IPS-NIHi7 (cell line): Measurements from ENCODE around the gene C1orf56.

Experiments used
- DNase-seq: peaks from one replicate; pipeline ENCODE4 v3.0.0; 2012; ENCODE audit warnings: mixed read lengths; ENCODE audit errors: extremely low spot score

The C1orf56 gene

DNA sequence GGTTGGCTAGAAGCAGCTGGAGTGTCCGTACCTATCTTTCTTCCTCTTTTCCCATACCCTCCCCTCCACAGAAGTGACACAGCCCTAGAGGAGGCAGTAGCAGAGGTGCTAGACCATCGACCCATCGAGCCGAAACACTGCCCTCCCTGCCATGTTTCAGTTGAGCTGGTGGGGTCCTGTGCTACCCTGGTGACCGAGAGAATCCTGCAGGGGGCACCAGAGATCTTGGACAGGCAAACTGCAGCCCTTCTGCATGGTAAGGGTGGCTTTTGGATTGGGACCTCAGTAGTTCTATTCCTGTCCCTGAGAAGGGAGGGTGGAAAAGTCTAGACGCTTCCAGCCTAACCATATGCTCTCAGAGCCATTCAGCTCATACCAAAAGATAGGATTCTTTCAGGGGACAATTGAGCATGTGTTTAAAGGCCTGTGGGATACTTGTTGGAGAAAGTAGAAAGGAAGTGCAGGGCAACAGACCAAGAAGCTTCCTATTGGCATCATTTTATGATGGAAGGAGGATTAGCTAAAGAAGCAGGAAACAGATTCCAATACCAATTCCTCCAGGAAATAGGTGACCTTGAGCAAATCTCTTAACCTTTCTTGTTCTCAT is 22.9 kb upstream of the C1orf56 start:
- peak; percentile 95 for DNase-seq

DNA sequence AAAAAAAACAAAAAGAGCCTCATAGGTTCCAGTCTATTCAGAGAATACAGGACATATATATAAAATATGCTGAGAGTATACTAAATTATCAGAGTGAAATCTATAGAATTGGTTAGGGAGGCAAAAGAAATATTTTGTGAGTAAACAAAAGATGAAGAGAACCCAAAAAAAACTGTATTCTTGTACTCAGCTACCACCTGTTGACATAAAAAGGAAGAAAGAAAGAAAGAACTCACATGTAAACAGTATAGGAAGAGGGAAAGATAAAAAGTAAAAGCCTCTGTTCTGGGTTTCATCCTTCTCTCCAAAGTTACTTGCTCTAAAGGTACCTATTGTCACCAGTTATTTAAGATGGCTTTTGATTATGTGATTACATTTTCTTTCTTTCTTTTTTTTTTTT is 21.1 kb upstream of the C1orf56 start:
- DNase-seq: no peak

DNA sequence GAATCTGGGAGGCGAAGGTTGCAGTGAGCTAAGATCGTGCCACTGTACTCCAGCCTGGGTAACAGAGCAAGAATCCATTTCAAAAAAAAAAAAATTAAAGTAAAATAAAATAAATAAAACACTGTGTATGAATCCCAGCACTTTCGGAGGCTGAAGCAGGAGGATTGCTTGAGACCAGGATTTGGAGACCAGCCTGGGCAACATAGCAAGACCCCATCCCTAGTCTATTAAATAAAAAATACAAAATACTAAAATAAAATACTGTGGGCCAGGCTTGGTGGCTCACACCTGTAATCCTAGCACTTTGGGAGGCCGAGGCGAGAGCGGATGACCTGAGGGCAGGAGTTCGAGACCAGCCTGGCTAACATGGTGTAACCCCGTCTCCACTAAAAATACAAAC is 15.4 kb upstream of the C1orf56 start:
- DNase-seq: no peak

DNA sequence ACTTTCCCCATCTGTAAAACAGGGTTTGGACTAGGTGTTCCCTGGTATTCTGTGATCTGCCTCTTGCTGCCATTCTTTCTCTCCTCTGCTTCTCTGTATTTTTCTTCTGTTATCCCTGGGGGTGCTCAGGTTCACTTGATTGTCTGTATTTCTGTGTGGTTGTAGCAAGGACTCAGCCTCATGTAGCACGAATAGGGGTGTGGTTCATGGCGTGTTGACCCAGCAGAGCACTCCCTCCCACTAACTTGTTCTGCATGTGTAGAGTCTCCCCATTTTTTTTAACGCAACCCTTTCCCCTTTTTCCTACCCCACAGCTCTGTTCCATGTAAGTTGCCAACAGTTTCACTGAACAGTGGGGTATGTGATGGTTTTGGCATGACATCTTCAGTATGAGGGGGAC is 12.4 kb upstream of the C1orf56 start:
- DNase-seq: no peak

DNA sequence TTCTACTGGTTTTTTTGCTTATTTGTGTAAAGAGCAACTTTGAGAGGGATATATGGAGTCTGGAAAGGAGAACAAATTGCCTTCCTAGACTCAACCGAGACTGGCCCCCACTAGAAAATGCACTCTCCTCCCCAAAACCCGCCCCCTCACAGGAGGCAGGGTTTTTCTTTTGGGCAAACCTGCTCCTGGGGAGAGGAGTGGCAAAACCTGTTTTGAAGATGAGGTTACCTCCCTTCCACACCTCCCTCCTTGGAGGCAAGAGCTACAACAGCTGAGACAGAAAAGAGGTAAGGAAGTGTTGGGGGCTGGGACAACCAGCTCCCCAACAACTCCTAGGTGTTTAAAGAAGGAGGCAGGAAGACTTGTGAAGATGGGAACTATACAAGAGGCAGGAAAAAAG is 11.2 kb upstream of the C1orf56 start, which contains the start of gene BNIPL:
TSS of gene BNIPL (plus strand) at position 231 of the 400 bp plus-strand sequence. CDS start at position 371, 140 bp downstream.
- peak; percentile 38 for DNase-seq

DNA sequence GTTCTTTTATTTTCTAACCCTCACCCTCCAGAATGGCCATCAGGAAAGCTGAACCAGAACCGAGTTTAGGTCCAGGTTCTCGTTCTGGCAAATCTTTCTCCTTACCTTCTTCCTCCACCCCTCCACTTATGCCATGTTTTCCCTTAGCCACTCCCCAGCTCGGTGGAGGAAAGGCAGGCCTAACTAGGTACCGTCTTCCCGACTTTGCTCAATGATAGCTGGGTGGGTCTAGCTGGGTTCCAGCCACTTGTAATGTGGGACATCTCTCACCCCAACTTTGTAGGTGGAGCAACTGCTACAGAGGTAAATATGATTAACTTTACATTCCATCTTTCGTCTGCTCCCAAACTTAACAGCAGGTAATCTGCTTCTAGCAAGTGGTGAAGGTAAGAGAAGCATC is 10.5 kb upstream of the C1orf56 start:
- no peak for DNase-seq

DNA sequence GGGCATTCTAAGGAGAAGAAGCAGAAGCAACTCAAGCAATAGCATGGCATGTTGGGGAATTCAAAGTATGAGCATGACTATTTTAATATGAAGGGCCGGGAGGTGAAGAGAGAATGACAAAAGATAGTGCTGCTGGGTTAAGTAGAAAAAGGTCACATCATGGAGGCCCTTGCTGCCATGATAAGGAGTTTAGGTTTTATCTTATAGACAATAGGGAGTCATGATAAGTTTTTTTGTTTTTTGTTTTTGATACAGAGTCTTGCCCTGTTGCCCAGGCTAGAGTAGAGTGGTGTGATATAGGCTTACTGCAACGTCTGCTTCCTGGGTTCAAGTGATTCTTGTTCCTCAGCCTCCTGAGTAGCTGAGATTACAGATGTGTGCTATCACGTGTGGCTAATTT is 8.0 kb upstream of the C1orf56 start:
- DNase-seq: no peak

DNA sequence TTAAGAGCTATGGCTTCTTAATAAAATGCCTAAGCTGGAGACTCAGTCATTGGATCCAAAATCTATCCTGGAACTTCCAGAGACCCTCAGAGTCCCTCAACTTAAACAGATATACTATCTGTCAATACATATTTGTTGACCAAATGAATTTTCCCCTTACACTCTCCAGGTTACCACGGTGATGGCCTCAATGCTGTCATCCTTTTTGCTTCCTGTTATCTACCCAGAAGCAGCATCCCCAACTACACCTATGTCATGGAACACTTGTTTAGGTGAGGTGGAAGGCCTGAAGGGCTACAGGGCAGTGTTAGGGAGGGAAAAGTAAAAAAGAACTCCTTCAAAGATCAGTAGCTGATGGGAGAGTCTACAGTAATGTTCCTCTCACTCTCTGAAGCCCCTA is 4.4 kb upstream of the C1orf56 start:
- DNase-seq: no peak

DNA sequence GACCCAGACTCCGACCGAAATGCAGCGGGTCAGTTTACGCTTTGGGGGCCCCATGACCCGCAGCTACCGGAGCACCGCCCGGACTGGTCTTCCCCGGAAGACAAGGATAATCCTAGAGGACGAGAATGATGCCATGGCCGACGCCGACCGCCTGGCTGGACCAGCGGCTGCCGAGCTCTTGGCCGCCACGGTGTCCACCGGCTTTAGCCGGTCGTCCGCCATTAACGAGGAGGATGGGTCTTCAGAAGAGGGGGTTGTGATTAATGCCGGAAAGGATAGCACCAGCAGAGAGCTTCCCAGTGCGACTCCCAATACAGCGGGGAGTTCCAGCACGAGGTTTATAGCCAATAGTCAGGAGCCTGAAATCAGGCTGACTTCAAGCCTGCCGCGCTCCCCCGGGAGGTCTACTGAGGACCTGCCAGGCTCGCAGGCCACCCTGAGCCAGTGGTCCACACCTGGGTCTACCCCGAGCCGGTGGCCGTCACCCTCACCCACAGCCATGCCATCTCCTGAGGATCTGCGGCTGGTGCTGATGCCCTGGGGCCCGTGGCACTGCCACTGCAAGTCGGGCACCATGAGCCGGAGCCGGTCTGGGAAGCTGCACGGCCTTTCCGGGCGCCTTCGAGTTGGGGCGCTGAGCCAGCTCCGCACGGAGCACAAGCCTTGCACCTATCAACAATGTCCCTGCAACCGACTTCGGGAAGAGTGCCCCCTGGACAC is 534 bp downstream of the C1orf56 start:
- peak; percentile 34 for DNase-seq

DNA sequence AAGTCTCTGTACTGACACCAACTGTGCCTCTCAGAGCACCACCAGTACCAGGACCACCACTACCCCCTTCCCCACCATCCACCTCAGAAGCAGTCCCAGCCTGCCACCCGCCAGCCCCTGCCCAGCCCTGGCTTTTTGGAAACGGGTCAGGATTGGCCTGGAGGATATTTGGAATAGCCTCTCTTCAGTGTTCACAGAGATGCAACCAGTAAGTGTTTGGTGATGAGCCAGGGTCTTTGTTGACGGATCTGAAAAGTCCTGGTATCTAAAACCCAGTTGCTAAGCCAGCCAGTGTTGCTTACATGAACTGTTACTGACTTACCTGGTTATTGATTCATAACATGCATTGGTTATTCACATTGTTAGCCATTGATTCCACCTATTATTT is 1.1 kb downstream of the C1orf56 start:
- peak; percentile 85 for DNase-seq

DNA sequence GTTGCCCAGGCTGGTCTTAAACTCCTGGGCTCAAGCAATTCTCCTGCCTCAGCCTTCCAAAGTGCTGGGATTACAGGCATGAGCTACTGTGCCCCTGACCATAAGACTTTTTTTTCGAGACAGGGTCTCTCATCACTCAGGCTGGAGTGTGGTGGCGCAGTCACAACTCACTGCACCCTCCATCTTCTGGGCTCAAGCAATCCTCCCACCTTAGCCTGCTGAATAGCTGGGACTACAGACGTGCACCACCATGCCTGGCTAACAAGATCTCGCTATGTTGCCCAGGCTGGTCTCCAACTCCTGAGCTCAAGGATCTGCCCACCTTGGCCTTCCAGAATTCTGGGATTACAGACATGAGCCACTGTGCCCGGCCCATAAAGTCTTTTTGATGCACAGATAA is 1.9 kb downstream of the C1orf56 start:
- DNase-seq: no peak

DNA sequence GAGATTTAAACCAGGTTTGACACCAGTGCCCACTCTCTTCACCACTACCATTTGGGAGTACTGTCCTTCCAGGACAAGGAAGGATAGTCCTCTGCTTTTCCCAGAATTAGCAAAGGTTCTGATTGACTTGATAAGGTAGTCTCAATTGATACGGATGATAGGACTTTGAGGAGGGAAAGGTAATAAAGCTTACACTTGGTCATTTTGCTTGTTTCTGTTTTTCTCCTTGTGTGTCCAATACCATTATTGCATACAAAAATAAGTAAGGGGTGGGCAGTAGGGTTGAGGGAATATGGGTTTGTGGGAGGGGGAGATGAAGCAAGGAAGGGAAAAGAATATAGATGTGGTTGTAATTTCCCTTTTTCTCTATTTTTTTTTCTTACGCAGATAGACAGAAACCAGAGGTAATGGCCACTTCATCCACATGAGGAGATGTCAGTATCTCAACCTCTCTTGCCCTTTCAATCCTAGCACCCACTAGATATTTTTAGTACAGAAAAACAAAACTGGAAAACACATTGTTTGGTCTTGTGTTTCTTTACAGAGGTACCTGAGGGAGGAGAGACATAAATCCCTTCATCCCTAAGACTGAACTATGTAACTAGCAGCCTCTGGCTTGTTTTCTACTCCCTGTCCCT is 2.6 kb downstream of the C1orf56 start:
- DNase-seq: no peak

DNA sequence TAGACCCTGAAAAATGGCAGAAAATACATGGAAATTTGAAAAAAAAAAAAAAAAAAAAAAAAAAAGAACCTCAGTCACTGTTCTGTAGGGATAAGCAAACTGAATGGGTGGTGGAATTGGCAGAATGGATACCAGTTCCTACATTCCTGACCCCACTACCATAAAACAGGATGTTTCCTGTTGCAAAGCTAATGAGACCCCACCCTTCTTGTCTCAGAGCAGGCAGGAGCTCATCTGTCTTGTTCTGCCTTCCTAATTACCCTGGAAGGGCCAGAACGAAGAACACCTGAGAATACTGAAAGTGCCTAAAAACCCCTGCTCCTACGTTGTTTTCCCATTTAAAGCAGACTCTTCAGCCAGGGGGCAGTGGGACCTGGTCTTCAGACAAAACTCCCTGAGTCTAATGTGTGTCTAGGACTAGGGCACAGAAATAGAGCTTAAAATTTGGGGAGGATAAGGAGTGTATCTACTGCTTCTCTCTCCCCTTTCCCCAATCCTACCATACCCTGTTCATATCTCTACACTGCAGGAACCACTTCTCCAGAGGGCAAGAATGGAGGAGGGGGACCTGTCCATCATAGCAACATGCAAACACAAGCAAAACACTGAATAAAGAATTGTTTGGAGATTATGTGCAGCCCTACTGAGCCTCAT is 3.9 kb downstream of the C1orf56 start:
- no peak for DNase-seq

DNA sequence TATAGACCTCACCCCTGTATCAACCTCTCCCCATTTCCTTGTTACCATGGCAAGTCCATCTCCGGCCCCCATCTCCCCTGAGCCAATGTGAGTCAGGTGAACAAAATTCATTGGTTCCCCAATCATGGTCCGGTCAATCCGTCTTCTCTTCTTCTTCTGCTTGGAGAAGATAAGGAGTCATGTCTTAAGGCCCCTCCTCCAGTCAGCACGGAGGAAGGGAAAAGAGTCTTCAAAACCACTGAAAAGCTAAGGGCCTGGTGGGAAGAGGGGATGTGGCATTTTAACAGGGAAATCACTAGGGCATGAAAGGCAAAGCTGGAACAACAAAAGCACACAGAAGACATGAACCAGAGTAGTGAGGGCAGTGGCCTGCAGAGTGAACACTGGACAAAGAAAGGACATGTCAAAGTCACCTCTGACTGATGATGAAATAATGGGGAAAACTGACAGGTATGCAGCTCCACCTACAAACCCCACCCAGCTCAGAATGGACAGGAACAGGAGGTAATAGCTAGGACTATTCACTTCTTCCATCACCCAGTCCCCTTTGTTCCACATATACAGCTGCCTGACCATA is 7.5 kb downstream of the C1orf56 start:
- no peak for DNase-seq

DNA sequence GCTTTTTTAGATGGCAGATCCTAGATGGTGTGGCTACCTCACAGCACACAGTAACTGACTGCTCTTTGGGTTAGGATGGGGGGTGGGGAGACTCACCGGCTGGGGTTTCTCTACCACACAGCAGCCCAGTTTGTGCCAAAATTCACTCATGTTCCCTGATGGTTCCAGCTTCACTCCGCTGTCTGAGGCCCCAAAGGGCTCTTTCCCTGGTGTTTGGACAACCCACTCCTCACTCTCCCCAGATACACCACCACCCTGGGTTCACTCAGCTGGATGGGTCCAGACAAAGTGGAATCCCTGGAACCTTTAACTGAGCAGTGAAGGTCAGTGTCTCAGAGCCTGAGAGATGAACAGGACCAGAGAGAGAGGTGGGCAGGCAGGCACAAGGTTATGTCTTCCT is 8.0 kb downstream of the C1orf56 start:
- DNase-seq: no peak

DNA sequence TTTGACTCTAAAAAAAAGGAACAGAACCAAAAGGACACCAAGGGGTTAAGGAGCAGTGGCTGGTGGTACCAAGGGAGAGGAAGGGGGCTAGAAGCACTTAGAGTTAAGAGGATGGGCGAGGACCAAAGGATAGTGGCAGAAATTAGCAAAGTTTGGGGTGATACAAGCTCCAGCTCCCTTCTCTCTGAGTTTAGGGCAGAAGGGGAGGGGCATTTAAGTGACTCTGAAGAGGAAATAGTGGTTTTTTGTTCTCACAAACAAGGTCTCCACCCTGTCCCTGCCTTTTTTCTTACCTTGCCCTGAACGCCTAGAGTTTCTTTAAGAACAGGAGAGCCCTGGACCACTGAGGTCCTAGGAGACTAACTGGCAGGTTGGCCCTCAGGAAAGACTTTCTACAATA is 8.6 kb downstream of the C1orf56 start:
- no peak for DNase-seq

DNA sequence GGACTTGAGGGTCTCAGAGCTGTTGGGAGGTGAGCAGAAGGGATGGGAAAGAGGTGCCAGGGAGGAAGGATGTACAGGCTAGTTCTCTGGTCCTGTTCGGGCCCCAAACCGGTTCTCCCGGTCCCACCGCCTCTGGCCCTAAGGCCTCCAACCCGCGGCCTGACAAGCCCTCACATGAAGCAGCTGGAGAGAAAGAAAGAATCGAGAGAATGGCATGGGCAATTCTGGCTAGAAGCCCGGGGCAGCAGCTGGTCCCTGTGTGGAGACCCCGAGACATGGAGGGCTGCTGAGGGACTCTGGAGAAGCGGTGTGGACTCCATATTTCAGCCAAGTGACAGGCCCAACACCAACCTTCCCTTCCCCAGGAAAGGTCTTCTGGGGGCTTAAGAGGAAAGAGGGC is 11.1 kb downstream of the C1orf56 start:
- DNase-seq: peak; percentile 47

DNA sequence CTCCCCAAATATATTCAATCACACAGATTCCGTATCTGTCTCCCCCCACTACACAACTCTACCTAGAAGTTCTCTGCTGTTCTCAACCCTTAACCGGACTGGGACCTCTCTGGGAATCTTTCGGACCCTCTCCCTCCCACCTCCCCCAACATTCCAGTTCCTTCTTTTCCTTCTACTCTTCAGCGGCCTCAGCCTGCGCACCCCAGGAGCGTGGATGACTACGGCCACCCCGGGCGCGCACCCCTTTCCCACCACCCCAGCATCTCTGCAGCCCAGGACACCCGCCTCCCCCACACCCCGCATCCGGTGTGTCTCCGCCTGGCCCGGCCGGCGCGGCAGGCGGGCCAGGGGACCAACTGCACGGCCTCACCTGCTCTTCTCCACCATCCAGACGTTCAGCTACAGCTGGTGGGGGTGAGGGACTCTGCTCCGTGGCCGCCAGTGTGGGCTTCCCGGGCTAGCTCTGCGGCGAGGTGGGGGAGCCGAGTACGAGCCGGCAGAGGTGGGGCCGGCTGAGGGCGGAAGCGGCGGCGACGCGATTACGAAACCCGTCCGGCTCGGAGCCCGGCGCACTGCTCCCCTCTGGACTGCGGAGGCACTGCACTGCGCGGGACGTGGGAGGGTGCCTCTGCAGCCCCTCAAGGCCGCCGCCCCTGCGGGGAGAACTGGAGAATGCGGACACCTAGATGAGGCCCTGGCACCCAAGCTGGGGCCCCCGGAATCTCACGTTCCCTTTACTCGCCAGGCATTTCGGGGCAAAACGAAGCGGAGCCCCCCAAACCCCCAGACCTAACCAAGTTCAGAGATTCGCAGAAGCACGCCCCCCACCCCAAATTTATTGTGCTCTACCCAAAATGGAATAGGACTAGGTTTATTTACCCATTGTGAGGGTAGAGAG is 11.8 kb downstream of the C1orf56 start, which contains the start of gene CDC42SE1:
TSS of gene CDC42SE1 (minus strand) at position 514 of the 898 bp plus-strand sequence. CDS start 3,892 bp downstream, outside the sequence.
- peak; percentile 90 for DNase-seq

DNA sequence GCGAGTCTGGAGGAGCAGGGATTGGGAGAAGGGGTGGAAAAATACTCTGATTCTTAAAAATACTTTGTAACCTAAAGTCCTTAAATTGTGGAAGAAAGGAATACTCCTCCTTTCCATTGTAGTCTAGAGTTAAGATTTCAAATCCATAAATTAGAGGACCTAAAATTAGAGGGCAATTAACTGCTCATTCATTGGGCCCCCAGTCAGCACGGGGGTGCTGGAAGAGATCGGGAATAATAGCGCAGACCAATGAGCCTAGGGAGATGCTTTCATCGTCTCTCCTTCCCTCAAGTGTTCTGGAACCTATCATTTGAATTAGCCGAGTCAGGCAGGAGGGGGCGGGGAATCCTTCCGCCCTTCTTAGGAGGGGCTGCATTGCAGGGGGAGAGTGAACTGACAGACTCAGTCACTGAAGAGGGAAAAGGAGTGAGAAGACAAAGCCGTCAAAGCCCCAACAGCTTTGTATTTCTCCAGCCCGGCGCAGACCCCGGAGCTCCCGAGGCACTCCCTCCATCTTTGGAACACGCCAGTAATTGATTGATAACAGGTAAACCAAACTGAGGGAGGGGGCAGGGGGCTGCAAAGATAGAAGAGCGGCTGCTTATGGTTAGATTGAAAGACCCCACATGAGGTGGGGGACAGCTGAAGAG is 12.6 kb downstream of the C1orf56 start, which contains the start of gene MLLT11:
TSS of gene MLLT11 (plus strand) at position 391 of the 650 bp plus-strand sequence. CDS start 6,828 bp downstream, outside the sequence.
- peak; percentile 88 for DNase-seq

DNA sequence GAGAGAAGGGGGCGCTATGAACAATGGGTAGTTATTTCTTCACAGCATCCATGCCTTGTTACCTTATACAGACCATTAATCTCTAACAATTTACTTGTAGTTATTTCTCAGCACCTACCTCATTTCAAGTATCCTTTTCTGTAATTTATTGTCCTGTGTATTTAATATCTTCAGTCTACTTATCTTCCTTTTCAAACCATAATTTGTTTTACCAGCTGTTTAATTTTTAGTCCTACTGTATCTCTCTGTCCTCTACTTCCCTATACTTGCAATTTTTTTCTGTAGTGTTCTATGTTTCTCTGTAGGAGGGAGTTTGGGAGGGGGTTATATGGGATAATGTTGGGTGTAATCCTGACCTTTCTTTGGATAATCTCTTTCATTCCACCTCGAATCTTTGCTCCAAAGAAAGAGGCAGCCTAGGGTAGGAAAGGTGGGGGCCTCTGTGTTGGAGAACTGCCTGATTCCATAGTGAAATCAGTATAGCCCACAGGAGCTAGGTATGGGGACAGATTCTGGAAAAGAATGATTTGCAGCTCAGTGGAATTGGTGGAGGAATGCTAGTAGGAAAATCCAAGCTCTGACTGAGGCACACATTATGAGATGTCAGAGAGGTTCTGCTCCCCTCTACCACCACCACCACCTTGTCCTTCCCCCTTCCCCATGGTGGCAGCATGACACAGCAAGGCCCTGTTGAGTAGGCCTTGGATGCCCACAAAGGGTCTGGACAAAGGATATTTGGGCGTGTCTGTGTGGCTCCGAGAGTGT is 13.3 kb downstream of the C1orf56 start:
- no peak for DNase-seq
